Activated T-cell treated with anti-CD3 and anti-CD28 coated beads, Interleukin-2, amount 50 U/mL, for 48 hours (primary cell): Measurements from ENCODE around the gene ADAT3.
A peak's percentile ranks its signal among the peaks of the same experiment; 100 is the strongest.

Experiments
- DNase-seq, 2 experiments: peaks; one replicate each; pipeline ENCODE4 v3.0.0-alpha.2; 2020

The ADAT3 gene

GRCh38 chr19:1943661-1944087, 38.5 kb downstream of the ADAT3 start:
- DNase-seq: no peak

- DNase-seq: no peak
Measured at GRCh38 chr19:1944088-1944915, 39.1 kb downstream of the ADAT3 start.

- DNase-seq: no peak
Measured at GRCh38 chr19:1944916-1945561, 39.8 kb downstream of the ADAT3 start.

- peak; percentile 45 for DNase-seq
Measured at GRCh38 chr19:1945899-1946298, 40.7 kb downstream of the ADAT3 start.

- DNase-seq: no peak
Measured at GRCh38 chr19:1947651-1948209, 42.5 kb downstream of the ADAT3 start.

- no peak for DNase-seq
Measured at GRCh38 chr19:1949304-1950101, 44.3 kb downstream of the ADAT3 start.

GRCh38 chr19:1950640-1951039, 45.4 kb downstream of the ADAT3 start:
- DNase-seq: no peak

GRCh38 chr19:1952635-1953034, 47.4 kb downstream of the ADAT3 start:
- no peak for DNase-seq

GRCh38 chr19:1953037-1953436, 47.8 kb downstream of the ADAT3 start:
- no peak for DNase-seq

GRCh38 chr19:1953441-1954094, 48.4 kb downstream of the ADAT3 start:
- no peak for DNase-seq

- no peak for DNase-seq
Measured at GRCh38 chr19:1954532-1954933, 49.3 kb downstream of the ADAT3 start.

GRCh38 chr19:1955171-1956121, 50.2 kb downstream of the ADAT3 start:
- no peak for DNase-seq

- no peak for DNase-seq
Measured at GRCh38 chr19:1956122-1956494, 50.9 kb downstream of the ADAT3 start.

GRCh38 chr19:1956868-1957492, 51.8 kb downstream of the ADAT3 start:
- no peak for DNase-seq

- no peak for DNase-seq
Measured at GRCh38 chr19:1957562-1958248, 52.5 kb downstream of the ADAT3 start.

GRCh38 chr19:1959928-1960589, 54.9 kb downstream of the ADAT3 start:
- DNase-seq: no peak

- DNase-seq: no peak
Measured at GRCh38 chr19:1961000-1961883, 56.0 kb downstream of the ADAT3 start.

GRCh38 chr19:1962674-1963073, 57.5 kb downstream of the ADAT3 start:
- no peak for DNase-seq
